ENCODE data around the gene AKAP6. TPM values are rescaled to one million over a fixed set of nuclear protein-coding genes. Genes with fewer than 3 reads are reported as not detected.

Gene AKAP6
- total and polyA plus RNA-seq, 10 of the 15 experiments (the other 5 are each of a cell fraction or from before 2014, with no cell fraction given) = 0.35 to 5.9 (median 2.2) TPM

DNA sequence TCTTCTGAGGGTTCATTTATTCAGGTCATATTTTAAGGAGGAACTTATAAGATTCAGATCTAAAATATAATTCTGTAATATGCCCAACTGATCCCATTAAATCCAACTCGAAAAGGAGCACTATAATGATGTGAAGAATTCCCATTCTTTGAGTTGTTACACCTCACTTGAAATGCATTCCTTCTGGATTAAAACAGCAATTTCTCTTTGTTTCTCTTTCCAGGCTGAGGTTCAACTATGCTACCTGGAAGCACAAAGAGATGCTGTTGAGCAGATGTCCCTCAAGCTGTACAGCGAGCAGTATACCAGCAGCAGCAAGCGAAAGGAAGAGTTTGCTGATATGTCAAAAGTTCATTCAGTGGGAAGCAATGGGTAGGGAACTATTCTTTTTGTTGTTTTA is 349.0 kb downstream of the AKAP6 start:
- ChIA-PET POLR2A (no interaction called here), RAD21 (ENCODE audit: unreplicated experiment) (no interaction called here), CTCF (no interaction called here), SMC1A (ENCODE audit: uncharacterized antibody, unreplicated experiment) (no interaction called here)
- ATAC-seq = no peak
- no TSS peak for BruUV-seq (replicated peaks)
- H3K9me3 ChIP-seq (replicated peaks; ENCODE audit: control insufficient read depth, insufficient read depth, low read length) = no peaks in the 10 kb centered on the region
- TF ChIP-seq ZNF622 (IDR thresholded peaks at IDR 0.05) (no peak), ATF7 (IDR thresholded peaks at IDR 0.05; ENCODE audit: low read depth) (no peak), ZNF274 (IDR thresholded peaks at IDR 0.05; ENCODE audit: insufficient read depth, insufficient read length) (no peak), FOS (IDR thresholded peaks at IDR 0.05; ENCODE audit: borderline replicate concordance, extremely low read depth, insufficient read length) (no peak), IRF4 (IDR thresholded peaks at IDR 0.05; ENCODE audit: low read depth, low read length) (no peak), NFXL1 (IDR thresholded peaks at IDR 0.05; ENCODE audit: borderline replicate concordance) (no peak), NR2C1 (IDR thresholded peaks at IDR 0.05) (no peak), MTA2 (IDR thresholded peaks at IDR 0.05; ENCODE audit: low read depth) (no peak), ESRRA (IDR thresholded peaks at IDR 0.05; ENCODE audit: low read length) (no peak), IKZF1 (conservative IDR thresholded peaks at IDR 0.05) (no peak), JUND (IDR thresholded peaks at IDR 0.05; ENCODE audit: low read depth, low read length) (no peak), YY1 (IDR thresholded peaks at IDR 0.05; ENCODE audit: low read depth, low read length) (no peak), TCF12 (IDR thresholded peaks at IDR 0.05; ENCODE audit: low read depth, low read length) (no peak), RBBP5 (conservative IDR thresholded peaks at IDR 0.05) (no peak)
- TF ChIP-seq, protein P1, sequence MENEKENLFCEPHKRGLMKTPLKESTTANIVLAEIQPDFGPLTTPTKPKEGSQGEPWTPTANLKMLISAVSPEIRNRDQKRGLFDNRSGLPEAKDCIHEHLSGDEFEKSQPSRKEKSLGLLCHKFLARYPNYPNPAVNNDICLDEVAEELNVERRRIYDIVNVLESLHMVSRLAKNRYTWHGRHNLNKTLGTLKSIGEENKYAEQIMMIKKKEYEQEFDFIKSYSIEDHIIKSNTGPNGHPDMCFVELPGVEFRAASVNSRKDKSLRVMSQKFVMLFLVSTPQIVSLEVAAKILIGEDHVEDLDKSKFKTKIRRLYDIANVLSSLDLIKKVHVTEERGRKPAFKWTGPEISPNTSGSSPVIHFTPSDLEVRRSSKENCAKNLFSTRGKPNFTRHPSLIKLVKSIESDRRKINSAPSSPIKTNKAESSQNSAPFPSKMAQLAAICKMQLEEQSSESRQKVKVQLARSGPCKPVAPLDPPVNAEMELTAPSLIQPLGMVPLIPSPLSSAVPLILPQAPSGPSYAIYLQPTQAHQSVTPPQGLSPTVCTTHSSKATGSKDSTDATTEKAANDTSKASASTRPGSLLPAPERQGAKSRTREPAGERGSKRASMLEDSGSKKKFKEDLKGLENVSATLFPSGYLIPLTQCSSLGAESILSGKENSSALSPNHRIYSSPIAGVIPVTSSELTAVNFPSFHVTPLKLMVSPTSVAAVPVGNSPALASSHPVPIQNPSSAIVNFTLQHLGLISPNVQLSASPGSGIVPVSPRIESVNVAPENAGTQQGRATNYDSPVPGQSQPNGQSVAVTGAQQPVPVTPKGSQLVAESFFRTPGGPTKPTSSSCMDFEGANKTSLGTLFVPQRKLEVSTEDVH (IDR thresholded peaks at IDR 0.05; ENCODE audit: low read depth, partially characterized antibody) = no peak
- H3K4me2 ChIP-seq (ENCODE audit: control insufficient read depth, insufficient read depth) = no peak overlapping the region
- WGBS (ENCODE audit: insufficient coverage, insufficient replicate concordance, low lambda C conversion rate, missing lambda C conversion rate) = 46% methylated on average over 3 of the region's 3 CpGs
- no peak for FAIRE-seq
- H3K27me3 ChIP-seq (replicated peaks in 1 of 2; ENCODE audit: control insufficient read depth in 2 of 2, insufficient read depth in 2 of 2, low read length in 1 of 2) = no peaks in the 10 kb centered on the region
- H3K9ac ChIP-seq (ENCODE audit: control insufficient read depth, insufficient read depth, low read length) = no peak overlapping the region
- H3K4me3 ChIP-seq = no peak overlapping the region
- no peaks in the 10 kb centered on the region for H3K79me2 ChIP-seq (ENCODE audit: control insufficient read depth, insufficient read depth, low read length)
- DNase-seq (ENCODE audit: low read depth, low spot score) = no peak
- no peaks in the 10 kb centered on the region for H4K20me1 ChIP-seq (ENCODE audit: control insufficient read depth, insufficient read depth)
- in situ Hi-C loops (cut with MboI) (no loop called here), intact Hi-C loops (cut with micrococcal nuclease; ENCODE audit: unreplicated experiment) (no loop called here)
- no peaks in the 10 kb centered on the region for H3K4me1 ChIP-seq (ENCODE audit: control insufficient read depth, insufficient read depth, low read length)
- no peak overlapping the region for H2AFZ ChIP-seq (ENCODE audit: control insufficient read depth, low read depth, low read length)
- H3K27ac ChIP-seq (ENCODE audit: control insufficient read depth, insufficient read depth) = no peak overlapping the region
- no peaks in the 10 kb centered on the region for H3K36me3 ChIP-seq (ENCODE audit: control insufficient read depth in 2 of 2, insufficient read depth in 2 of 2, low read length in 1 of 2)
